NCI-H2227 treated with DMSO at 0.1 percent for 48 hours (cell line): ENCODE data around the gene PBX4.
"Not testable (repeated sequence)": the region's sequence is repeated elsewhere in the genome, so short reads cannot be mapped to it uniquely, and the experiment has no call there.

Experiments
- DNase-seq: peaks from one replicate; lab custom pipeline; 2025; lab: John Stamatoyannopoulos, UW

PBX4 gene

DNA sequence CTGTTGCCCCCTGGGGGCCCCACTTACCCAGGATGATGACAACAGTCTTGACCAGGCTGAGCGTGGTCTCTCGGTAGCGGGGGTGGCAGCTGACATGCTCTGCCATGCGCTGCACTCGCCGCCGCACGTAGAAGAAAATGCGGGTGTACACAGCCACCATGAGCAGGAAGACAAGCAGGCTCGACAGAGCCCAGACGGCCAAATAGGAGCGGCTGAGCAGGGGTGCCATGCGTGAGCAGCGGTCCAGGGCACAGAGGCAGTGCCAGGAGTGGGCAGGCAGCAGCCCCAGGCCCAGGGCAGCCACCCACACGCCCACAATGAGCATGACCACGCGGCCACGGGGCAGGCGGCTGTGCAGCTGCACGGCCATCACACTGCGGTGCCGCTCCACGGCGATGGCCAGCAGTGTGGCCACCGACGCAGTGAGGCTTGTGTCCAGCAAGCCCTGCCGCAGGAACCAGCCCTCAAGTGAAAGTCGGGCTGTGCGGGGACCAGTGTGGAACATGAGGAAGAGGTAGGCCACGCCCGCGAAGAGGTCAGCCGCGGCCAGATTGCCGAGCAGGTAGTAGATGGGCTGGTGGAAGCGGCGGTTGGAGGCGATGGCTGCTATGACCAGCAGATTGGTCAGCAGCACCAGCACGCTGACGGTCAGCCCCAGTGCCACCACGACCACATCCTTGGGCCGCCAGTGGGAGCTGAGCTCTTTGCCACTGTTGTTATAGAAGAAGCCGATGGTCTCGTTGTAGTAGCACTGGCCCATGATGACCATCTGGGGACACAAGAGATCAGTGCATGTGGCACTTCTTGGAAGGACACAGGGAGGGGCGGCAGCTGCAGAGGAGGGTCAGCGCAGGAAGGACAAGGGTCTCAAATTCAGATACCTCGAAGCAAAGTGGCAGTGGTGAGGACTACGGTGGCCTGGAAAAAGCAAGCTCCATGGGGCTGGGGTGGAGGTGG is 8.3 kb upstream of the PBX4 start:
- no peak for DNase-seq

DNA sequence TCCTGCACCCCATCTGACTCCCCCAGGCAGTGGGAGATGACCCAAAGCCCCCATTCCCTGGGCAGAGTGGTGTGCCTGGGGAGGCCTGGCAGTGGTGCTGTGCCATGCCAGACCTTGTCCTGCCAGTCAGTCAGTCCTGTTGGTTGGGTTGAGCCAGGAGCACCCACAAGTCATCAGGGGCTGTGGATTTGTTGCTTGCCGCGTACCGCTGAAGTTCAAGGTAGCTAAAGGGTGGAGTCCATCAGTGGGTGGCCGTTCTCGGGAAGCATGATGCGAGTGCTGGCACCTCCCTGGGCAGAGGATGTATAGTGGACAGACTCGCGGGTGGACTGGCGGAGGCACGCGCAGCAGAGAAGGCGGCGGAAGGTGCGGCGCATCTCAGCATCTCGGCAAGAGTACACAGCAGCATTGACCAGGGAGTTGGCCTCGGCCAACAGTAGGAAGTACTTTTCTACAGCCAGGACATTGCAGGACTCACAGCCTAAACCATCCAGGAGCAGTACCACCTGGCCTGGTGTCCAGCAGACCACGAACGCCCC is 5.6 kb upstream of the PBX4 start:
- DNase-seq, result no peak

GRCh38 chr19:19623383-19623782 is 4.9 kb upstream of the PBX4 start:
- DNase-seq, result no peak

- no peak for DNase-seq
Measured at GRCh38 chr19:19619849-19620210, 1.3 kb upstream of the PBX4 start.

DNA sequence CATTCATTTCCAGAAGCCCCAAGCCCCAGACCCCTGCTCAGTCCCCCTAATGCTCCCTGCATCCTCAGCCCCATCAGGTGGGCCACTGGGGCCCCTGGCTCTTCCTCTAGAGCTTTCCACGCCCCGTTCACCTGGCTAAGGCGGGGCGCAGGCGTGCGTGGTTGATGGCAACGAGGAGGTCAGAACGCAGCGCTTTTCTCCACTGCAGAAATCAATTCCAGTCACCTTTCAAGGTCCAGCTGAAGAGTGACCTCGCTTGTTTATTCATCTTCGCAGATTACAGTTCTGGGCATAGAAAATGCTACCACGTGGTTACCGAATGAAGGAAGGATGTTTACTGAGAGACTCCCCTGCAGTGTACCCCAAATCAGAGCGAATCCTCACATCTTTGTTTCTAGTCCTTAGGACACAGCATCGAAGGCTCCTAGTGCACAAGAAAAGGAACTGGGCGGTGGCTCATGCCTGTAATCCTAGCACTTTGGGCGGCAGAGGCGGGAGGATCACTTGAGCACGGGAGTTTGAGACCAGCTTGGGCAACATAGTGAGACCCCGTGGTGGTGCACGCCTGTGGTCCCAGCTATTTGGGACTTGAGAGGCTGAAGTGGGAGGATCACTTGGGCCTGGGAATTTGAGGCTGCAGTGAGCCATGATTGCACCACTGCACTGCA is 828 bp upstream of the PBX4 start:
- peak; percentile 12 for DNase-seq

- no peak for DNase-seq
Measured at GRCh38 chr19:19615086-19615485, 3.4 kb downstream of the PBX4 start.

DNA sequence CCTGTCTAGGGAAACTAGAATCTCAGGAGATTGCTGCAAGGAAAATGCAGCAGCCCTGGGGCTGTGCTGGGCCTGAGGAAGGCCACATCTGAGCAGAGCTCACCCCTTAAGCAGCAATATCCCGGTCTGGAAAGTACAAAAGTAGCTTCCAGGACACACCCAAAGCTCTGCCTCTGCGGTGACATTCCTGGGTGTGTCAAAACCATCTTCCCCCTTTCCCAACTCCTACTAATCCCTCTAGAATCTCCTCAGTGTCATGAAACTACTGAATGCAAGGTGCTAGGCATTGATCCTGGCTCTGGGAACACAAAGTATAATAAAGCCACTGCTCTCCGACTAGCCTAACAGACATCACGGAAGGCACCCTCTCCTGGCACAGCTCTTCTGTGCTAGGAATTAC is 5.0 kb downstream of the PBX4 start:
- no peak for DNase-seq

GRCh38 chr19:19610376-19611202 is 7.9 kb downstream of the PBX4 start:
- no peak for DNase-seq

GRCh38 chr19:19606686-19607085 is 11.8 kb downstream of the PBX4 start:
- not testable (repeated sequence) for DNase-seq

GRCh38 chr19:19606021-19606420 is 12.5 kb downstream of the PBX4 start:
- no peak for DNase-seq

GRCh38 chr19:19602713-19603324 is 15.7 kb downstream of the PBX4 start:
- no peak for DNase-seq

DNA sequence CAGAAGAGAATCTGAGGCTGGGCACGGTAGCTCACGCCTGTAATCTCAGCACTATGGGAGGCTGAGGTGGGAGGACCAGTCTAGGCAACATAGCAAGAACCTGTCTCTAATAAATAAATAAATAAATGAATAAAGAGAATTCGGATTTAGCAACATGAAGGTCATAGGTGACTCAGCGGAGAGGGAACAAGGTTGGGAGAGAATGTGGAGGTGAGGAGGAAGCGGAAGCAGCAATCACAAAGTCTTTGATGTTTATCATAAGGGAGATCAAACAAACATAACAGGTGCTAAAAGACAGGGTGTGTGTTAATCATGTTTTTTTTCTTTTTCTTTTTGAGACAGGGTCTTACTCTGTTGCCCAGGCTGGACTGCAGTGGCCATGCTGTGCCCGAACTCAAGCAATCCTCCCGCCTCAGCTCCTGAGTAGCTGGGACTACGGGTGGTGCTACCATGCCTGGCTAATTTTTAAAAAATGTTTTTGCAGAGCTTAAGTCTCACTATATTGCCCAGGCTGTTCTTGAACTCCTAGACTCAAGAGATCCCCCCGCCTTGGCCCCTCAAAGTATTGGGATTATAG is 16.3 kb downstream of the PBX4 start:
- DNase-seq, result no peak

DNA sequence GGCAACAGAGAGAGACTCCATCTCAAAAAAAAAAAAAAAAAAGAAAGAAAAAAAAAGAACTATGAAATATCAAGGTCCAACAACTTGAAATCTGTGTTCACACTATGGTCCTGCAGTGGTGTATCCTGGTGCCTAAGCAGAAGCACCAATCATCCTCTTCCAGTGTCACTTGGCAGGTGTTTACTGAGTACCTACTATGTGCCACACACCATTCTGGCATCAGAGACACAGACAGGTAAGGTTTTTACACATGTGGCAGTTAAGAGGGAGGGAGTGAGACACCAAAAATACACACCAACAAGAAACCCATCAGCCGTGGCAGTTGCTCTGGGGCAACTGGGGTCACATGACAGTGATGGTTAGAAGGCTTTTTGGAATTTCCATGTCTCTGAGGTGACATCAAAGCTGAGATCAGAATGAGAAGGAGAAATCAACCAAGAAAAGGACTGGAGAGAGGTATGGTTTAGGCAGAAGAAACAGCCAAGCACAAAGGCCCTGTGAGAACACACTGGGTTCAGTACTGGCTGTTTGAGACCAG is 17.6 kb downstream of the PBX4 start:
- no peak for DNase-seq

- DNase-seq, result not testable (repeated sequence)
Measured at GRCh38 chr19:19598728-19599451, 19.6 kb downstream of the PBX4 start.

DNA sequence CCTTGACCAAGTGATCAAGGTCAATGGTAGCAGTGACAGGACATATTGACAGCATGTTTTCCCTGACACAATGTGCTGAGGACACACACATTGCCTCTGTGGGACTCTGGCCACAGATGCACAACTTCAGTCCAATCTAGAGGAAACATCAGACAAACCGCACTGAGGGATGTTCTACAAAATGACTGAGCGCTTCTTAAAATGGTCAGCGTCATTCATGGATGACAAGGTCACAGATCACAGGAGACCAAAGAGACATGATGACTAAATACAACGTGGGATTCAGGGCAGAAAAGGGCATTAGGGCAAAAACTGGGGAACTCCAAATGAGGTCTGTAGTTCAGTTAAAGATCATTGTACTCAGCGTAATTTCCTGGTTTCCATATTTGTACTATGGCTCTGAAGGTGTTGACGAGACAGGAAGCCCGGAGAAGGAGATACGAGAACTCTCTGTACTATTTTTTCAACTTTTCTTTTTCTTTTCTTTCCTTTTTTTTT is 20.6 kb downstream of the PBX4 start:
- no peak for DNase-seq

DNA sequence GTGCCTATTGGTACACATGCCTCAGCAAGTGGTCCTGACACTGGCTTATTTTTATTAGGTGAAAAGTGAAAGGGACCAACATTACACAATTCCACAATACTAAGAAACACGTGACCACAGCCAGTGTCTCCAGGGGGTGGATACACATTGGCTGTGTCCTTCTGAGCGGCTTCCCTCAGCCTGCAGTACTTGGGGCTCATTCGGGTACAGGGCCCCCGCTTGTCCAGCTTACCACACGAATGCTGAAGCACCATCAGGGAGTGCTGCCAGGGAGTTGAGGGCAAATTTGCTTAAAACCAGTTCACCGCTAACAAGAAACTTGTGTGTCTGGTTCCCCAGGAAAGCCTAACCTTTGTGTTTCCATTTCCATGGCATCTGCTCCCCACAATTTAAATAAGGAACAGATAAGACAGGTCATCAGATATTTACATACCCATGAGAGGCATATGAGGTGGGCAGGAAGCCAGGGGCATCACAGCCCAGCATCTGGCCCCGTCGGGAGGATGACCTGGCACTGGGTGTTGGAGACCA is 23.3 kb downstream of the PBX4 start:
- DNase-seq, result no peak

DNA sequence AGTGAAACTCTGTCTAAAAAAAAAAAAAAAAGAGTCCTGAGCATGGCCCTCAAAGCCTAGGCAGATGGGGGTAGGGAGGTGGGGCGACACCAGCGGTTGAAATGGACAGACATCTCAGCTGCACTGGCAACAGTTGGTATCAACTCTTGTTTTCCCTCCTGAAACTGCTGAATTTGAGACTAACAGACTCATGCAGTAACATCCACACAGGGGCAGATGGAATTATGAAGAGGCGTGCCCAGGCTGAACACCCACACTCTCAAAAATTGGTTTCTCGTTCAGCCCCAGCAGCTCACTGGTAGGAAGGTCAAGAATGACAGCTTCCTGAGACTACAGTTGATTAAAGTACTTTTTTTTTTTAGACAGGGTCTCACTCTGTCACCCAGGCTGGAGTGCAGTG is 24.1 kb downstream of the PBX4 start:
- DNase-seq, result no peak

GRCh38 chr19:19592690-19593089 is 25.8 kb downstream of the PBX4 start:
- DNase-seq, result no peak

GRCh38 chr19:19591133-19591825 is 27.2 kb downstream of the PBX4 start:
- no peak for DNase-seq
